Measurements from ENCODE around the gene HOXC12. TPM values are rescaled to one million over a fixed set of nuclear protein-coding genes. Genes with fewer than 3 reads are reported as not detected.

The HOXC12 gene
- total and polyA plus RNA-seq, 2 donors (not counting 1 experiment from before 2014, with no cell fraction given) = not detected

DNA sequence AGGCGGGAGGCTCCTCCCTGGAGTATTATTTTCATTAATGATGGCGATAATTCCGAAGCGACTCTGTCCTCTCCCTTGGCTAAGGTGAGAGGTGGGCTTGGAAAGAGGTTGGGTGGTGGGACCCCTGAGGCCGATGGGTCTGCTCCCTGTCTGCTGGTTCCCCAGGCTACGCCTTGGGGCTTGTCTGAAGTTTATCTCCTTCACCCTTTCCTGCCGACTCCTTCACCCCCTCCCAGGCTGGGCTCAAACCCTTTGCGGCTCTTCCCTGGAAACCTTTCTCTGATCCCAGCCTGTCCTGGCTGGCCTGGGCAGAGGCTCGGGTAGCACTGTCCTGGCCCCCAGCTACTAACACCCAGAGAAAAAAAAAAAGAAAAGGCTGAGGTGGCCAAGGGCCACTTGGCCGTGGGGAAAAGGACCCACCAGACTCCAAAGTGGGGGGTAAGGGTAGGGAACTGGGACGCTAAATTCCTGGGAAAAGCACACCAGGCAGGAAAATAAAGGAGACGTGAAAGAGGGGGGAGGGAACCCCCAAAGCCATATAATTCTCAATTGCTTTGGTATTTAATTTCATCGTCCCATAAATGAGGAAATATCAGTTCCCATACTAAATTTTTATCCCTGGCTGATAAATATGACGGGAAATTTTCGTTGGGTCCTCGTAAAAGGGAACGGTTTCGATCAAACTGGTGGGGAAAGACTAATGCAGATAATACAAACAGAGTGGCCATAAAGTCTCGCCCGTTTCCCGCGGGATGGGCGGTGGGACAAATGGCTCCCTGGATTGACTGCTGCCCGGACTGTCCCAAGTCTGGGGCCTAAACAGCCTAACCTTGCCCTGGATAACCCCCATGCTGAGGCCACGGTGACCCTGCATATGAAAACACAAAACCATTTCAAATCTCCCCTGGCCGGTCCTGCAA lies 28.2 kb downstream of the HOXC12 start:
- H3K27ac Mint-ChIP-seq = peak overlapping the region; percentile 65
- ChIA-PET POLR2A (no interaction called here), CTCF (no interaction called here)
- intact Hi-C loops (cut with micrococcal nuclease) = no loop called here
- Histone ChIP-seq H3K36me3 (replicated peaks in 1 of 2; ENCODE audit: control extremely low read depth in 1 of 2, control insufficient read depth in 1 of 2, extremely low read depth in 1 of 2, insufficient read depth in 2 of 2, low read length in 1 of 2) (no peaks in the 10 kb centered on the region), H3K27me3 (replicated peaks in 1 of 4; ENCODE audit: control extremely low read depth in 1 of 4, control insufficient read depth in 3 of 4, insufficient read depth in 4 of 4, low read length in 3 of 4) (peaks cover 0 to 96% (median 91%) of the 10 kb centered on the region in 4 experiments), H3K4me3 (ENCODE audit: control extremely low read depth in 1 of 5, extremely low read depth in 1 of 5, insufficient read depth in 1 of 5, low read depth in 2 of 5, low read length in 4 of 5) (no peak overlapping the region), H3K9me3 (ENCODE audit: control extremely low read depth in 1 of 3, control insufficient read depth in 2 of 3, insufficient read depth in 1 of 3, low read length in 2 of 3) (peaks cover 0 to 80% (median 12%) of the 10 kb centered on the region in 3 donors), H3K4me2 (replicated peaks; ENCODE audit: low read depth, low read length, poor library complexity, severe bottlenecking) (no peak overlapping the region), H2AFZ (ENCODE audit: insufficient read depth, low read depth, low read length, poor library complexity, severe bottlenecking) (no peak overlapping the region), H4K20me1 (ENCODE audit: control insufficient read depth, insufficient read depth, low read length, poor library complexity, severe bottlenecking) (no peaks in the 10 kb centered on the region), H3K9ac (ENCODE audit: low read length) (no peak overlapping the region), H3K27ac (ENCODE audit: low read length in 2 of 2) (no peak overlapping the region), H3K79me2 (ENCODE audit: control insufficient read depth, insufficient read depth, low read length) (no peaks in the 10 kb centered on the region), H3K4me1 (ENCODE audit: control insufficient read depth in 2 of 2, insufficient read depth in 2 of 2, low read length in 2 of 2) (peaks cover 26 to 36% of the 10 kb centered on the region in 2 donors)
- H3K27me3 Mint-ChIP-seq = peaks cover 86% of the 10 kb centered on the region
- no peak overlapping the region for H3K4me3 Mint-ChIP-seq
- ATAC-seq (ENCODE audit: low read depth) (no peak), DNase-seq (no peak)
- 9% methylated on average over 17 of the region's 26 CpGs for WGBS (ENCODE audit: insufficient coverage)
- peaks cover 13% of the 10 kb centered on the region for H3K4me1 Mint-ChIP-seq
- TF ChIP-seq, protein P1, sequence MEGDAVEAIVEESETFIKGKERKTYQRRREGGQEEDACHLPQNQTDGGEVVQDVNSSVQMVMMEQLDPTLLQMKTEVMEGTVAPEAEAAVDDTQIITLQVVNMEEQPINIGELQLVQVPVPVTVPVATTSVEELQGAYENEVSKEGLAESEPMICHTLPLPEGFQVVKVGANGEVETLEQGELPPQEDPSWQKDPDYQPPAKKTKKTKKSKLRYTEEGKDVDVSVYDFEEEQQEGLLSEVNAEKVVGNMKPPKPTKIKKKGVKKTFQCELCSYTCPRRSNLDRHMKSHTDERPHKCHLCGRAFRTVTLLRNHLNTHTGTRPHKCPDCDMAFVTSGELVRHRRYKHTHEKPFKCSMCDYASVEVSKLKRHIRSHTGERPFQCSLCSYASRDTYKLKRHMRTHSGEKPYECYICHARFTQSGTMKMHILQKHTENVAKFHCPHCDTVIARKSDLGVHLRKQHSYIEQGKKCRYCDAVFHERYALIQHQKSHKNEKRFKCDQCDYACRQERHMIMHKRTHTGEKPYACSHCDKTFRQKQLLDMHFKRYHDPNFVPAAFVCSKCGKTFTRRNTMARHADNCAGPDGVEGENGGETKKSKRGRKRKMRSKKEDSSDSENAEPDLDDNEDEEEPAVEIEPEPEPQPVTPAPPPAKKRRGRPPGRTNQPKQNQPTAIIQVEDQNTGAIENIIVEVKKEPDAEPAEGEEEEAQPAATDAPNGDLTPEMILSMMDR (IDR thresholded peaks at IDR 0.05) = no peak
- TF ChIP-seq EZH2 (IDR thresholded peaks at IDR 0.05; ENCODE audit: borderline replicate concordance, insufficient read depth, low read depth, low read length, poor library complexity, severe bottlenecking) = peak; percentile 61
- no peaks in the 10 kb centered on the region for H3K9me3 Mint-ChIP-seq (ENCODE audit: insufficient read depth)

DNA sequence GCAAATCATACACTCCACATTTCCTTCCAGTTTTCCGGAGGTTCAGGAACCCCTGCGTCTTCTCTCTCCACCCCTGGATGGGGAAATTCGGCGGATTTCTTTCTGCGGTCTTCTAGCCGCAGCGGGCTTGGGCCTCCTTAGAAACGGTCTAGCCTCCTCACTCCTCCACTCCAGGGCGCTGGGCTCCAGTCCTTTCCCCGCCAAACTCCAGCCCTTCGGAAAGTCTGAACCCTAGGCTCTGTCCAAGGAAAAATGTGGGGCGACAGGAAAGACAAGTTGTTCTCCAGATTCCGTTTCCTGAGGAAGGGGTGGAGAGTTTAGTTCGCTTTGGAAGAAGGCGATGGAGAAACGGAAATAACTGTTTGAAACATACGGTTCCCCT lies 28.9 kb downstream of the HOXC12 start:
- Histone ChIP-seq H2AFZ (ENCODE audit: insufficient read depth, low read depth, low read length, poor library complexity, severe bottlenecking) (no peak overlapping the region), H3K9ac (ENCODE audit: low read length) (no peak overlapping the region), H3K9me3 (ENCODE audit: control extremely low read depth in 1 of 3, control insufficient read depth in 2 of 3, insufficient read depth in 1 of 3, low read length in 2 of 3) (peaks cover 0 to 78% (median 12%) of the 10 kb centered on the region in 3 donors), H4K20me1 (ENCODE audit: control insufficient read depth, insufficient read depth, low read length, poor library complexity, severe bottlenecking) (no peaks in the 10 kb centered on the region), H3K79me2 (ENCODE audit: control insufficient read depth, insufficient read depth, low read length) (no peaks in the 10 kb centered on the region), H3K27me3 (replicated peaks in 1 of 4; ENCODE audit: control extremely low read depth in 1 of 4, control insufficient read depth in 3 of 4, insufficient read depth in 4 of 4, low read length in 3 of 4) (peaks cover 0 to 97% (median 93%) of the 10 kb centered on the region in 4 experiments), H3K4me2 (replicated peaks; ENCODE audit: low read depth, low read length, poor library complexity, severe bottlenecking) (peak overlapping the region; percentile 1), H3K36me3 (replicated peaks in 1 of 2; ENCODE audit: control extremely low read depth in 1 of 2, control insufficient read depth in 1 of 2, extremely low read depth in 1 of 2, insufficient read depth in 2 of 2, low read length in 1 of 2) (no peaks in the 10 kb centered on the region), H3K27ac (ENCODE audit: low read length in 2 of 2) (no peak overlapping the region), H3K4me3 (ENCODE audit: control extremely low read depth in 1 of 5, extremely low read depth in 1 of 5, insufficient read depth in 1 of 5, low read depth in 2 of 5, low read length in 4 of 5) (no peak overlapping the region), H3K4me1 (ENCODE audit: control insufficient read depth in 2 of 2, insufficient read depth in 2 of 2, low read length in 2 of 2) (peaks cover 22 to 36% of the 10 kb centered on the region in 2 donors)
- TF ChIP-seq, protein P1 (IDR thresholded peaks at IDR 0.05) = no peak
- TF ChIP-seq EZH2 (IDR thresholded peaks at IDR 0.05; ENCODE audit: borderline replicate concordance, insufficient read depth, low read depth, low read length, poor library complexity, severe bottlenecking) = no peak
- Mint-ChIP-seq H3K27me3 (peaks cover 86% of the 10 kb centered on the region), H3K27ac (peak overlapping the region; percentile 56), H3K4me3 (no peak overlapping the region), H3K9me3 (ENCODE audit: insufficient read depth) (no peaks in the 10 kb centered on the region), H3K4me1 (peaks cover 13% of the 10 kb centered on the region)
- 8% methylated on average over 11 of the region's 17 CpGs for WGBS (ENCODE audit: insufficient coverage)
- ChIA-PET POLR2A (interaction anchor here (0.8 kb wide), 1 partner anchor 257 kb away, joined by 3 read pairs; no protein-coding TSS in a partner anchor), CTCF (no interaction called here)
- ATAC-seq (ENCODE audit: low read depth) = no peak
- intact Hi-C loops (cut with micrococcal nuclease) = no loop called here
- peak; percentile 54 for DNase-seq
